Activated T-cell treated with anti-CD3 and anti-CD28 coated beads, Interleukin-2, amount 50 U/mL, for 4 hours (primary cell): ENCODE results near the gene TAP2. TPM values are rescaled to one million over a fixed set of nuclear protein-coding genes. Genes with fewer than 3 reads are reported as not detected.

Experiments used
- ATAC-seq, 2 donors: fragments of 200-7000 bp; cut with Tn5 transposase; one replicate each; pipeline ENCODE4 v1.10.0; 2021
- DNase-seq: peaks from one replicate; pipeline ENCODE4 v3.0.0-alpha.2; 2020
- H3K27me3 Mint-ChIP-seq: one replicate; pipeline ENCODE4 v1.8.0; 2021; ENCODE audit warnings: low read depth, mixed read lengths
- H3K36me3 Mint-ChIP-seq: one replicate; pipeline ENCODE4 v1.8.0; 2022; ENCODE audit warnings: mixed read lengths; ENCODE audit not compliant: insufficient read depth
- H3K4me1 Mint-ChIP-seq: one replicate; pipeline ENCODE4 v1.8.0; 2021; ENCODE audit warnings: low read depth, mixed read lengths
- H3K4me3 Mint-ChIP-seq: one replicate; pipeline ENCODE4 v1.8.0; 2021; ENCODE audit warnings: mild to moderate bottlenecking, moderate library complexity, mixed read lengths
- H3K9me3 Mint-ChIP-seq: one replicate; pipeline ENCODE4 v1.8.0; 2021; ENCODE audit warnings: mixed read lengths
- total RNA-seq, 3 donors: library from RNA; stranded (reverse); gene quantifications; one replicate each; pipeline ENCODE4 v1.2.1, GENCODE V29; 2021

The TAP2 gene
- total RNA-seq, 3 donors from 2014 or later, result 288 to 334 (median 305) TPM

- ATAC-seq (no peak), DNase-seq (no peak)
- H3K27me3 Mint-ChIP-seq, result no peaks in the 10 kb centered on the region
- H3K4me1 Mint-ChIP-seq, result peaks cover 62% of the 10 kb centered on the region
- H3K9me3 Mint-ChIP-seq, result no peaks in the 10 kb centered on the region
- H3K36me3 Mint-ChIP-seq, result peaks cover 76% of the 10 kb centered on the region
- H3K4me3 Mint-ChIP-seq, result peak overlapping the region; percentile 34
Observed at GRCh38 chr6:32833664-32834063, 4.9 kb downstream of the TAP2 start.

DNA sequence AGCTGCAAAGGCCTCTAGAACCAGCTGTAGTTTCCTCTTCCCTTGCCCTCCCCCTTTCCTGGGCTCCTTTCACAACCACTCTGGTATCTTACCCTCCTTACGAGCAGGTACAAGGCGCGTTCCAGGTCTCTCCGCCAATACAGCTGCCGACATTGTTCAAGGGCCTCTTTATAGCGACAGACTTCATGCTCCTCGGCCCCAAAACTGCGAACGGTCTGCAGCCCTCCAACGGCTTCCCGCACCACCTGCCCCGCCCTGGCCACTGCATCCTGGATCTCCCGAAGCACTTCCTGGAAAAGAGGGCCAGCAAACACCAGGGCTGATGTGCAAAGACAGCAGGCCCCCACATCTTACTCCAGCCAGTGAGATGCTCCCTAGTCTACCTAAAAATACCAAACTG lies 6.0 kb downstream of the TAP2 start:
- peaks cover 60% of the 10 kb centered on the region for H3K4me1 Mint-ChIP-seq
- no peaks in the 10 kb centered on the region for H3K9me3 Mint-ChIP-seq
- peaks cover 76% of the 10 kb centered on the region for H3K36me3 Mint-ChIP-seq
- no peak overlapping the region for H3K4me3 Mint-ChIP-seq
- ATAC-seq (no peak), DNase-seq (no peak)
- no peaks in the 10 kb centered on the region for H3K27me3 Mint-ChIP-seq

DNA sequence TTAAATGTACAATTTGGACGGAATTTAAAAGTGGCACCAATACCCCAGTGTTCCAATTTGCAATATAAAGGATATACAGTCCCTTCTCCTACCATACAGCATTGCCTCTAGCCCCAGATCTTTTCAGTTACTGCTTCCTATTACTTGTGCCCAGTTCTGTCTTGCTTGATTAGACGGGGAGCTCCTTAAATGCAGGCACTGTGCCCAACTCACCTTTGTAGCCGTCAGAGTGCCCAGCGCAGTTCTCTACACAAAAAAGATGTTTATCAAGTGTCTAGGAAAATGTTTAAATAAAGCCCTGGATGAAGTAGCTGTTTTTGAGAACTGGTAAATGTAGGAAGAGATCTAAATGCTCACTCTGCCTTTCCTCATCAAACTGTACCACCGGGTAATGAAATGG lies 7.6 kb downstream of the TAP2 start:
- Mint-ChIP-seq H3K4me3 (no peak overlapping the region), H3K9me3 (no peaks in the 10 kb centered on the region), H3K36me3 (peaks cover 67% of the 10 kb centered on the region), H3K27me3 (no peaks in the 10 kb centered on the region), H3K4me1 (peaks cover 51% of the 10 kb centered on the region)
- DNase-seq, result no peak
- no peak for ATAC-seq

- no peaks in the 10 kb centered on the region for H3K27me3 Mint-ChIP-seq
- H3K9me3 Mint-ChIP-seq, result no peaks in the 10 kb centered on the region
- H3K4me1 Mint-ChIP-seq, result peaks cover 44% of the 10 kb centered on the region
- peaks cover 58% of the 10 kb centered on the region for H3K36me3 Mint-ChIP-seq
- no peak overlapping the region for H3K4me3 Mint-ChIP-seq
- DNase-seq (no peak), ATAC-seq (no peak)
Observed at GRCh38 chr6:32830017-32830416, 8.5 kb downstream of the TAP2 start.

DNA sequence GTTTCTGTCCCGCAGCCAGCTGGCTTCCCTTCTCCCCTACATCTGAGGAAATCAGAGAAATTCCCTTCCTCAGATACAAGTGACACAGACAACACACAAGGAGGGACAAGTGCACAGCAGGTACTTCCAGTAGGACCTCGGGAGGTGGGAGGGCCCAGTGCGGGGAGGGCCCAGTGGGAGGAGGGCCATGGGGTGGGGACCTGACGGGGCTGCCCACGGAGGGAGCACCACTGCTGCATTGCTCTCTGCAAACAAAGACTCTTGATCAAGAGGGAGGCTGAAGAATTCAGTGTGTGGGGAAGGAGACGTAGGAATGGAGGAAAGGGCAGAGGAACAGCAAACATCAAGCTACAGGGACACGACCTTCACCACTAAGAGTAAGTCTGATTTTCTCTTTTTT lies 9.0 kb downstream of the TAP2 start:
- Mint-ChIP-seq H3K4me1 (peaks cover 39% of the 10 kb centered on the region), H3K9me3 (no peaks in the 10 kb centered on the region), H3K36me3 (peaks cover 53% of the 10 kb centered on the region), H3K4me3 (no peak overlapping the region), H3K27me3 (no peaks in the 10 kb centered on the region)
- ATAC-seq (no peak), DNase-seq (no peak)

DNA sequence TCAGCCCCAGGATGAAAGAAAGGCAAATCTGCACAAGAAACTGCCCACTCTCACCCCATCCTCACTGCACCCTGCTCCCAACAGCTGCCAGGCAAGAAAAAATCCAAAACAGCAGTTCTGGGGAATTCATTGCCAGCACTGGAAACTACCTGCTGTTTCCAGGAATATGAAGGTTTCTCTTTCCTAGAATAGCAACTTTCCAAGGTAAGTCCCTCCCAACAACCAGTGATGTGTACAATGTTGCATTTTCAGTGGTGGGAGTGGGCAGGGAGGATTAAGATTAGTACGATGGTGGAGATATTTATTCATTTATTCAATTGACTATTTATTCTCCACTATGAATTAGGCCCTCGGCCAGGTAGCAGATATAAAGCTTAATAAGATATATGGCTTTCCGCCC lies 11.5 kb downstream of the TAP2 start:
- Mint-ChIP-seq H3K27me3 (no peaks in the 10 kb centered on the region), H3K4me3 (no peak overlapping the region), H3K36me3 (peaks cover 32% of the 10 kb centered on the region), H3K9me3 (no peaks in the 10 kb centered on the region), H3K4me1 (peaks cover 17% of the 10 kb centered on the region)
- ATAC-seq (no peak), DNase-seq (no peak)

DNA sequence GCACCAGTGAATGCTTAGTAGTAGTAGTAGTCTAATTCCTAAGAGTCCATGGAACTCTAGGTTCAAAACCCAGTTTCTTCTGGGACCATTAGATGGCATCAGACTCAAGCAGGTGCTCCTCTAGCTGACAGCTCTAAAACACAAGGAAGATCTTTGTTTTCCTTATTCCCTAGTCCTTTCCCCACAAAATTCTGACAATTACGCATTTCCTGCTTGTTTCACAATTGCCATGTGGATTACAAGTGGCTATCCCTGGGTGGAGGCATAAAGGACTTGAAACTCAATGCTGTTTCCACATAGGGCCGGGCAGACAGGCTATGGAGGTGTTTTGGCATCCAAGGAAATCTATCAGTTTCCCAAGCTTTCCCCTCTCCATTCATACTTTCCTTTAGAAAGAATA lies 12.6 kb downstream of the TAP2 start:
- Mint-ChIP-seq H3K36me3 (peaks cover 26% of the 10 kb centered on the region), H3K9me3 (no peaks in the 10 kb centered on the region), H3K4me3 (no peak overlapping the region), H3K27me3 (no peaks in the 10 kb centered on the region), H3K4me1 (peaks cover 15% of the 10 kb centered on the region)
- no peak for DNase-seq
- ATAC-seq, result no peak

GRCh38 chr6:32819729-32820128 lies 18.8 kb downstream of the TAP2 start:
- Mint-ChIP-seq H3K4me3 (no peak overlapping the region), H3K36me3 (no peaks in the 10 kb centered on the region), H3K27me3 (no peaks in the 10 kb centered on the region), H3K9me3 (no peaks in the 10 kb centered on the region), H3K4me1 (peaks cover 2% of the 10 kb centered on the region)
- no peak for ATAC-seq
- DNase-seq, result no peak

- Mint-ChIP-seq H3K4me1 (peaks cover 2% of the 10 kb centered on the region), H3K9me3 (no peaks in the 10 kb centered on the region), H3K27me3 (no peaks in the 10 kb centered on the region), H3K4me3 (no peak overlapping the region), H3K36me3 (peaks cover 3% of the 10 kb centered on the region)
- no peak for ATAC-seq
- DNase-seq, result no peak
Observed at GRCh38 chr6:32818867-32819266, 19.7 kb downstream of the TAP2 start.

DNA sequence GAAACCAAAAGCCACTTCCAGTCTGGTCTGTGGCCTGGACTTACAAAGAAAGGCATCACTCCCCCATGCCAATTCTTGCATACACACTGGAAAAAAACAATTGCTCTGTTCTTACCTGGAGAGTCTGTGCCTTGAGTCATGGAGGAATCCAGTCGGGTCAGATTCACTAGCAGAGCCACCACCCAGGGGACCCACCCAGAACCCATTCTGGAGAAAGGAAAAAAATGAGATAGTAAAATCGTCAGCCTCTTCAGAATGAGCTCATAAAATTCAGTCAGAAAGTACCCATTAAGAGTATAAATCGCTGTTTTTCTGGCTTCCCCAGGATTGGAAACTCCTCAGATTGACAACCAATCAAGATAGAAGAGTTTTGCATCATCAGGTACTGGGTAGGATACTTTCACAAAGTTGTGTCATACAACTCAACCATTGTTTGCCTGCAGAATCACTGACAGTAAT lies 21.8 kb downstream of the TAP2 start, which contains the start of gene HLA-DOB:
HLA-DOB (minus strand) TSS at position 257 of the 459 bp plus-strand sequence; CDS start at position 206, 51 bp downstream.
- peaks cover 3% of the 10 kb centered on the region for H3K36me3 Mint-ChIP-seq
- no peaks in the 10 kb centered on the region for H3K9me3 Mint-ChIP-seq
- DNase-seq (no peak), ATAC-seq (peak; percentile 71 to 82)
- H3K27me3 Mint-ChIP-seq, result peaks cover 3% of the 10 kb centered on the region
- peak within 1 kb of the TSS; percentile 55 for H3K4me3 Mint-ChIP-seq
- H3K4me1 Mint-ChIP-seq, result peaks cover 2% of the 10 kb centered on the region

GRCh38 chr6:32815996-32816395 lies 22.5 kb downstream of the TAP2 start:
- ATAC-seq (no peak), DNase-seq (no peak)
- Mint-ChIP-seq H3K36me3 (peaks cover 3% of the 10 kb centered on the region), H3K4me1 (peaks cover 2% of the 10 kb centered on the region), H3K27me3 (peaks cover 3% of the 10 kb centered on the region), H3K4me3 (peak overlapping the region; percentile 55), H3K9me3 (no peaks in the 10 kb centered on the region)

GRCh38 chr6:32815115-32815514 lies 23.4 kb downstream of the TAP2 start:
- H3K4me3 Mint-ChIP-seq, result no peak overlapping the region
- peaks cover 3% of the 10 kb centered on the region for H3K27me3 Mint-ChIP-seq
- DNase-seq (no peak), ATAC-seq (no peak)
- no peaks in the 10 kb centered on the region for H3K9me3 Mint-ChIP-seq
- peaks cover 2% of the 10 kb centered on the region for H3K4me1 Mint-ChIP-seq
- peaks cover 3% of the 10 kb centered on the region for H3K36me3 Mint-ChIP-seq

DNA sequence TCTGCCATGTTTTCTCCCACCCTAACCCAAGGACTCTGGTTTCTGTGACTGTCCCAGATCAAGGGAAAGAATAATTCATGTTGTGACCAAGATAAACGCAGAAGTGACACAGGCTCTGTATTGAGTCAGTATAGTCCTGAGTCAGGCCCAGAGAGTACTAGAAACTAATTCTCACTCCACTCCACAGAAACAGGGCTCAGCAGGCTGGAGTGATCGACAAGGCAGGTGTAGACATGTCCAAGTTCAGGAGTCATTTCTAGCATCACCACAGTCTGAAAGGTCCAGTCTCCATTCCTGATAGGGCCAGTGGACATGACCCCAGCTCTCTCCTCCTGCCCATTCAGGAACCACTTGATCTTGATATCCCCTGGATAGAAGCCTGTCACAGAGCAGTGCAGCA lies 24.4 kb downstream of the TAP2 start:
- Mint-ChIP-seq H3K4me3 (no peak overlapping the region), H3K9me3 (no peaks in the 10 kb centered on the region), H3K4me1 (peaks cover 2% of the 10 kb centered on the region), H3K27me3 (peaks cover 3% of the 10 kb centered on the region), H3K36me3 (peaks cover 3% of the 10 kb centered on the region)
- DNase-seq (no peak), ATAC-seq (no peak)

DNA sequence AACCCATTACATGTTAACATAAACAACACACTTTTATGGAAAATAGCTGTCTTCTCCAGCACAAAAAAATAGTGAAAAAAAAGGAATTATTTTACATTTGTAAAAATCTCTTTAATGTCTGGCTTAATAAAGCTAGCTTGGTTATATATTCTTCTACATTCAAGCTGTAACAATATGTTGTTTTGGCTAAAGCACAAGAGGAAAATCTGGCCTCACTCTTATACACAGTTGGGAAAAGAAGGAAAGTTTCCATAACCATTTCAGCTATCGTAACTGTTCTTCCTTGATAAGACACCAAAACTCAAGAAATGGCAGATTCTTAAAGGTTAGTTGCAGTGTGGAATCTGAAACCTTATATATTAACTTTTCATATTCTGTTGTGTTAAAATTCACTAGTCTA lies 29.4 kb downstream of the TAP2 start:
- Mint-ChIP-seq H3K4me1 (no peaks in the 10 kb centered on the region), H3K36me3 (no peaks in the 10 kb centered on the region), H3K9me3 (no peaks in the 10 kb centered on the region), H3K4me3 (no peak overlapping the region), H3K27me3 (peaks cover 33% of the 10 kb centered on the region)
- DNase-seq, result no peak
- ATAC-seq, result no peak

DNA sequence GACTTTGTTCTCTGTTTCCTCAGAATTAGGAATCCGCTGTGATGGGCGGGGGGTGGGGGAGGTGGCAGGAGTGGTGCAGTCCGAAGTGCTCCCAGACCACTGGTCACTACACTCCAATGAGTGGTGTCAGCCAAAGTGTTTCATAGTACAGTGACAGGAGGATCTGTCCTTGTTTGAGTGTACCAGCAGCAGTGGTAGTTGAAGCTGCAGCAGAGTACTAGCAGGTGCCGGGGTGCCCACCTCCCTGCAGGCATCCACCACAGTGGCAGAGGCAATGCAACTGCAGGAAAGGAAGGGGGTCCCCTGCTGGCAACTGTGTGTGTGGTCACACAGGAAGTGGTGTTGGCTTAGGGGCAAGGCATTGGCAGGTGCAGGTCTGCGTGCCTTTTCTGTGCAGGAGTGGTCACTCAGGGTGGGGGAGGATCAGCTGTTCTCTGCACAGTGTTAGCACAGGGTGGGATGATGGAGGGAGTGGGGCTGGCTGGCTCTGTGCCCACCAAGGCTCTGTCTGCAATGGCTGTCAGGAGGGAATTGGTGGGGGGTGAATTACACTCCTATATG lies 31.4 kb downstream of the TAP2 start:
- Mint-ChIP-seq H3K36me3 (no peaks in the 10 kb centered on the region), H3K27me3 (peaks cover 38% of the 10 kb centered on the region), H3K4me1 (no peaks in the 10 kb centered on the region), H3K4me3 (no peak overlapping the region), H3K9me3 (no peaks in the 10 kb centered on the region)
- DNase-seq, result no peak
- ATAC-seq, result no peak
